ENCODE measurements around the gene OR11G2.
"Not testable (repeated sequence)": the region's sequence is repeated elsewhere in the genome, so short reads cannot be mapped to it uniquely, and the experiment has no call there.

Gene OR11G2

GRCh38 chr14:20190596-20190995 lies at the start of gene OR11G2:
TSS of gene OR11G2 (plus strand) at chr14:20190896. CDS start at chr14:20197438, 6,542 bp downstream.
- in situ Hi-C loops (cut with HindIII; ENCODE audit: low sequenced_read_pairs), result no loop called here

GRCh38 chr14:20143911-20144310 lies 46.8 kb upstream of the OR11G2 start:
- in situ Hi-C loops (cut with HindIII; ENCODE audit: low sequenced_read_pairs), result no loop called here

GRCh38 chr14:20144820-20145219 lies 45.9 kb upstream of the OR11G2 start:
- in situ Hi-C loops (cut with HindIII; ENCODE audit: low sequenced_read_pairs), result no loop called here

GRCh38 chr14:20164462-20164861 lies 26.2 kb upstream of the OR11G2 start:
- in situ Hi-C loops (cut with HindIII; ENCODE audit: low sequenced_read_pairs), result no loop called here

GRCh38 chr14:20167091-20167490 lies 23.6 kb upstream of the OR11G2 start:
- in situ Hi-C loops (cut with HindIII; ENCODE audit: low sequenced_read_pairs), result no loop called here

- in situ Hi-C loops (cut with HindIII; ENCODE audit: low sequenced_read_pairs), result not testable (repeated sequence)
Measured at GRCh38 chr14:20169852-20170251, 20.8 kb upstream of the OR11G2 start.

GRCh38 chr14:20174205-20174604 lies 16.5 kb upstream of the OR11G2 start:
- in situ Hi-C loops (cut with HindIII; ENCODE audit: low sequenced_read_pairs), result not testable (repeated sequence)

GRCh38 chr14:20176330-20176729 lies 14.4 kb upstream of the OR11G2 start:
- in situ Hi-C loops (cut with HindIII; ENCODE audit: low sequenced_read_pairs), result no loop called here

- in situ Hi-C loops (cut with HindIII; ENCODE audit: low sequenced_read_pairs), result no loop called here
Measured at GRCh38 chr14:20177433-20177974, 13.2 kb upstream of the OR11G2 start.

- in situ Hi-C loops (cut with HindIII; ENCODE audit: low sequenced_read_pairs), result no loop called here
Measured at GRCh38 chr14:20179218-20179617, 11.5 kb upstream of the OR11G2 start.

GRCh38 chr14:20179880-20180279 lies 10.8 kb upstream of the OR11G2 start:
- in situ Hi-C loops (cut with HindIII; ENCODE audit: low sequenced_read_pairs), result no loop called here

- in situ Hi-C loops (cut with HindIII; ENCODE audit: low sequenced_read_pairs), result no loop called here
Measured at GRCh38 chr14:20180486-20180885, 10.2 kb upstream of the OR11G2 start.

- in situ Hi-C loops (cut with HindIII; ENCODE audit: low sequenced_read_pairs), result no loop called here
Measured at GRCh38 chr14:20184181-20184580, 6.5 kb upstream of the OR11G2 start.

GRCh38 chr14:20191396-20191795 lies 700 bp downstream of the OR11G2 start:
- in situ Hi-C loops (cut with HindIII; ENCODE audit: low sequenced_read_pairs), result no loop called here

GRCh38 chr14:20194101-20194500 lies 3.4 kb downstream of the OR11G2 start:
- in situ Hi-C loops (cut with HindIII; ENCODE audit: low sequenced_read_pairs), result no loop called here

GRCh38 chr14:20195170-20195569 lies 4.5 kb downstream of the OR11G2 start:
- in situ Hi-C loops (cut with HindIII; ENCODE audit: low sequenced_read_pairs), result not testable (repeated sequence)

- in situ Hi-C loops (cut with HindIII; ENCODE audit: low sequenced_read_pairs), result no loop called here
Measured at GRCh38 chr14:20195911-20196310, 5.2 kb downstream of the OR11G2 start.

GRCh38 chr14:20197459-20197858 lies 6.8 kb downstream of the OR11G2 start:
- in situ Hi-C loops (cut with HindIII; ENCODE audit: low sequenced_read_pairs), result no loop called here

- in situ Hi-C loops (cut with HindIII; ENCODE audit: low sequenced_read_pairs), result no loop called here
Measured at GRCh38 chr14:20198991-20199390, 8.3 kb downstream of the OR11G2 start.

GRCh38 chr14:20204721-20205120 lies 14.0 kb downstream of the OR11G2 start:
- in situ Hi-C loops (cut with HindIII; ENCODE audit: low sequenced_read_pairs), result no loop called here

- in situ Hi-C loops (cut with HindIII; ENCODE audit: low sequenced_read_pairs), result no loop called here
Measured at GRCh38 chr14:20209595-20209994, 18.9 kb downstream of the OR11G2 start.

- in situ Hi-C loops (cut with HindIII; ENCODE audit: low sequenced_read_pairs), result not testable (repeated sequence)
Measured at GRCh38 chr14:20212406-20212805, 21.7 kb downstream of the OR11G2 start.

GRCh38 chr14:20215196-20215595 lies 24.5 kb downstream of the OR11G2 start:
- in situ Hi-C loops (cut with HindIII; ENCODE audit: low sequenced_read_pairs), result no loop called here

Data from DLD1 (cell line).